Spleen (tissue), 11 donors: ENCODE results near the gene TAF4. TPM values are rescaled to one million over a fixed set of nuclear protein-coding genes. Genes with fewer than 3 reads are reported as not detected.

Experiments
- DNase-seq: peaks from one replicate; pipeline ENCODE4 v3.0.0-alpha.2; 2020
- H3K27ac ChIP-seq, 8 donors: fragments of 200-600 bp; sonication (generic) in 7 of 8; 1 replicate in 4 of 8; 2 replicates in 4 of 8; pipeline versions ENCODE4 v1.5.0 to v1.8.0; 2016 to 2021; ENCODE audit warnings: inconsistent platforms in 4 of 8, mild to moderate bottlenecking in 4 of 8, moderate library complexity in 1 of 8
- H3K27me3 ChIP-seq, 7 donors: fragments of 200-600 bp; sonication (generic) in 6 of 7; replicated peaks in 1 of 7; 1 replicate in 4 of 7; 2 replicates in 3 of 7; pipeline versions ENCODE4 v1.5.0 to v1.8.0; 2016 to 2021; ENCODE audit warnings: inconsistent platforms in 3 of 7, mild to moderate bottlenecking in 1 of 7
- H3K36me3 ChIP-seq, 6 donors: fragments of 200-600 bp; sonication (generic) in 5 of 6; 1 replicate in 4 of 6; 2 replicates in 2 of 6; pipeline versions ENCODE4 v1.5.0 to v1.8.0; 2016 to 2021; ENCODE audit warnings: inconsistent platforms in 2 of 6
- H3K4me1 ChIP-seq, 6 donors: fragments of 200-600 bp; sonication (generic) in 5 of 6; 1 replicate in 3 of 6; 2 replicates in 3 of 6; pipeline versions ENCODE4 v1.5.0 to v1.8.0; 2016 to 2021; ENCODE audit warnings: inconsistent platforms in 3 of 6
- H3K4me3 ChIP-seq, 8 donors: fragments of 200-600 bp; sonication (generic) in 7 of 8; 1 replicate in 4 of 8; 2 replicates in 4 of 8; pipeline versions ENCODE4 v1.5.0 to v1.8.0; 2016 to 2021; ENCODE audit warnings: inconsistent platforms in 4 of 8, mild to moderate bottlenecking in 4 of 8, moderate library complexity in 2 of 8
- H3K9me3 ChIP-seq, 8 donors: fragments of 200-600 bp; sonication (generic) in 7 of 8; 1 replicate in 4 of 8; 2 replicates in 4 of 8; pipeline versions ENCODE4 v1.5.0 to v1.8.0; 2016 to 2021; ENCODE audit warnings: inconsistent platforms in 4 of 8
- CTCF ChIP-seq, 11 experiments: fragments of 200-600 bp in 7 of 11; fragments of 450-650 bp in 4 of 11; sonication (generic) in 4 of 11; IDR thresholded peaks in 8 of 11; conservative IDR thresholded peaks in 3 of 11; 1 replicate in 7 of 11; 2 replicates in 4 of 11; pipeline versions ENCODE4 v1.4.0 to v1.8.0; 2016 to 2021; ENCODE audit warnings: antibody characterized with exemption in 11 of 11, inconsistent platforms in 4 of 11, mild to moderate bottlenecking in 1 of 11
- POLR2A ChIP-seq, 3 donors: fragments of 450-650 bp; IDR thresholded peaks; one replicate each; pipeline ENCODE4 v1.5.1; 2017; ENCODE audit warnings: antibody characterized with exemption in 3 of 3, mild to moderate bottlenecking in 1 of 3
- POLR2AphosphoS5 ChIP-seq, 3 donors: sonication (generic); formaldehyde crosslinking; IDR thresholded peaks; one replicate each; pipeline ENCODE4 v1.5.1; 2017; ENCODE audit warnings: antibody characterized with exemption in 3 of 3
- WGBS, 5 donors: extraction: QIAGEN DNeasy Blood & Tissue Kit in 3 of 5; methylation state at CpG; one replicate each; pipeline versions ENCODE4 v1.1.5 to v1.1.7; 2013 to 2018; 5-methylcytosine and 5-hydroxymethylcytosine counted together
- intact Hi-C: fragments of 100-400 bp; cut with DNase I; formaldehyde crosslinking; loops from one replicate; pipeline ENCODE4 v1.15.0; 2023; ENCODE audit warnings: low total_unique reads
- polyA plus RNA-seq, 3 donors: library from polyadenylated mRNA; stranded (reverse); fragments of 200-250 nt; gene quantifications; one replicate each; pipeline ENCODE4 v1.2.1, GENCODE V29; 2013
- total RNA-seq, 7 donors: library from RNA; depleted of rRNA in 3 of 7; stranded (reverse); fragments of >200 nt in 3 of 7; fragmentation: NEBNext Ultra II Directional in 4 of 7; extraction: Animal tissue kit (Norgen Biotek cat#: 25700) in 4 of 7; gene quantifications; one replicate each; pipeline versions ENCODE4 v1.1.0 to v1.2.1, GENCODE V29; 2016 to 2021
- donor health status: healthy with polysubstance abuse.
- donor health status: DM: no; HTN: no; CAD: no; lungs with moderate emphysema.
- donor health status: DM: no; HTN: no; CAD: no.
- donor health status: Bipolar disorder and iron deficiency.
- donor health status: healthy.
- donor health status: DM: no; HTN: no; CAD: no.
- donor health status: DM: yes; HTN: yes; CAD: no.

Gene TAF4
- total and polyA plus RNA-seq, 10 donors = 4.3 to 28.3 (median 16.5) TPM

GRCh38 chr20:62011938-62012534, 53.6 kb downstream of the TAF4 start:
- H3K27me3 ChIP-seq = no peaks in the 10 kb centered on the region
- peaks cover 0 to 19% (median 6%) of the 10 kb centered on the region in 6 donors for H3K4me1 ChIP-seq
- no peak overlapping the region for H3K27ac ChIP-seq
- H3K4me3 ChIP-seq = no peak overlapping the region
- H3K9me3 ChIP-seq = no peaks in the 10 kb centered on the region
- no peak for DNase-seq
- peaks cover 0 to 69% (median 51%) of the 10 kb centered on the region in 6 donors for H3K36me3 ChIP-seq
- 95 to 97% (median 96%) methylated on average over 25 to 27 of the region's 27 CpGs for WGBS, 5 donors
- no peak for TF ChIP-seq POLR2A (IDR thresholded peaks at IDR 0.05)
- TF ChIP-seq CTCF (IDR thresholded peaks at IDR 0.05 in 8 of 11, conservative IDR thresholded peaks at IDR 0.05 in 3 of 11) = no peak
- TF ChIP-seq POLR2AphosphoS5 (IDR thresholded peaks at IDR 0.05) = no peak
- intact Hi-C loops = loop anchor here (5.0 to 10.0 kb wide), 2 partner anchors 125 to 373 kb away; partner anchors contain the start of gene RPS21

DNA sequence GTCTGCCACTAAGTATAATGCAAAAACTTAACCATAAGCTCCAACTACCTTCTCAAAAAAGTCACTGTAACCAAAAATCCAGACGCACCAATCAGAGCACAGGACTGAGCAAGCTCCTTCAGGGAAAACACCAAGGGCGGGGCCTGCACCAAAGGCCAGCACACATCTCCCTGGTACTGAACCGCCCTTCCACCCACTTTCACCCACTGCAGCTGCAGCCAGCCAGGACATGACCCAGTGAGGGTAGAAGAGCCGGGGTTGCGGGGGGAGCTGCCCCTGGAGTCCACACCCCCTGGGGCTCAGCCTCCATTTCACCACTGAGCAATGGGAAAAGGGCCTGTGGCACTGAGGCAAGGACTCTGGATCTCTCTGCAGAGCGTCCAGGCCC, 54.3 kb downstream of the TAF4 start:
- intact Hi-C loops = loop anchor here (5.0 to 10.0 kb wide), 2 partner anchors 126 to 373 kb away; partner anchors contain the start of gene RPS21
- Histone ChIP-seq H3K4me3 (no peak overlapping the region), H3K9me3 (no peaks in the 10 kb centered on the region), H3K27ac (no peak overlapping the region), H3K36me3 (peaks cover under 1 to 75% (median 56%) of the 10 kb centered on the region in 6 donors), H3K4me1 (peaks cover 0 to 19% (median 6%) of the 10 kb centered on the region in 6 donors), H3K27me3 (no peaks in the 10 kb centered on the region)
- DNase-seq = no peak
- TF ChIP-seq POLR2AphosphoS5 (IDR thresholded peaks at IDR 0.05) = no peak
- TF ChIP-seq POLR2A (IDR thresholded peaks at IDR 0.05) = no peak
- TF ChIP-seq CTCF (IDR thresholded peaks at IDR 0.05 in 8 of 11, conservative IDR thresholded peaks at IDR 0.05 in 3 of 11) = no peak
- 83 to 96% (median 89%) methylated on average over 6 of the region's 6 CpGs for WGBS, 5 donors

- Histone ChIP-seq H3K36me3 (peaks cover 4 to 81% (median 62%) of the 10 kb centered on the region in 6 donors), H3K27ac (no peak overlapping the region), H3K27me3 (no peaks in the 10 kb centered on the region), H3K9me3 (no peaks in the 10 kb centered on the region), H3K4me3 (no peak overlapping the region), H3K4me1 (peaks cover 0 to 15% (median 4%) of the 10 kb centered on the region in 6 donors)
- no peak for DNase-seq
- WGBS, 5 donors = 31 to 48% (median 43%) methylated on average over 13 of the region's 13 CpGs
- TF ChIP-seq POLR2A (IDR thresholded peaks at IDR 0.05) = no peak
- peak; percentile 24 to 49 (median 46) for TF ChIP-seq POLR2AphosphoS5 (IDR thresholded peaks at IDR 0.05)
- TF ChIP-seq CTCF (IDR thresholded peaks at IDR 0.05 in 8 of 11, conservative IDR thresholded peaks at IDR 0.05 in 3 of 11) = peak in 10 of 11 experiments; percentile 35 to 78 (median 70)
- intact Hi-C loops = loop anchor here (5.0 to 10.0 kb wide), 2 partner anchors 127 to 374 kb away; partner anchors contain the start of gene RPS21
Observed at GRCh38 chr20:62010551-62011402, 54.9 kb downstream of the TAF4 start.
